Upper lobe of left lung (tissue), 4 donors: ENCODE results near the gene CYP27C1.

Source experiments
- EP300 ChIP-seq, 4 donors: sonication (generic); formaldehyde crosslinking; IDR thresholded peaks; one replicate each; pipeline ENCODE4 v1.5.1; 2017; ENCODE audit warnings: antibody characterized with exemption in 4 of 4, control low read depth in 2 of 4
- POLR2A ChIP-seq, 4 donors: fragments of 450-650 bp; IDR thresholded peaks; one replicate each; pipeline ENCODE4 v1.5.1; 2016 to 2017; ENCODE audit warnings: antibody characterized with exemption in 4 of 4, mild to moderate bottlenecking in 2 of 4
- POLR2AphosphoS5 ChIP-seq, 2 donors: sonication (generic); formaldehyde crosslinking; IDR thresholded peaks; one replicate each; pipeline ENCODE4 v1.5.1; 2017; ENCODE audit warnings: antibody characterized with exemption in 2 of 2
- TF ChIP-seq, protein P1 (sequence below), 6 experiments: fragments of 450-650 bp in 4 of 6; fragments of 200-600 bp in 2 of 6; sonication (generic) in 2 of 6; IDR thresholded peaks; one replicate each; pipeline ENCODE4 v1.5.1; 2016 to 2019; ENCODE audit warnings: antibody characterized with exemption in 6 of 6

DNA sequence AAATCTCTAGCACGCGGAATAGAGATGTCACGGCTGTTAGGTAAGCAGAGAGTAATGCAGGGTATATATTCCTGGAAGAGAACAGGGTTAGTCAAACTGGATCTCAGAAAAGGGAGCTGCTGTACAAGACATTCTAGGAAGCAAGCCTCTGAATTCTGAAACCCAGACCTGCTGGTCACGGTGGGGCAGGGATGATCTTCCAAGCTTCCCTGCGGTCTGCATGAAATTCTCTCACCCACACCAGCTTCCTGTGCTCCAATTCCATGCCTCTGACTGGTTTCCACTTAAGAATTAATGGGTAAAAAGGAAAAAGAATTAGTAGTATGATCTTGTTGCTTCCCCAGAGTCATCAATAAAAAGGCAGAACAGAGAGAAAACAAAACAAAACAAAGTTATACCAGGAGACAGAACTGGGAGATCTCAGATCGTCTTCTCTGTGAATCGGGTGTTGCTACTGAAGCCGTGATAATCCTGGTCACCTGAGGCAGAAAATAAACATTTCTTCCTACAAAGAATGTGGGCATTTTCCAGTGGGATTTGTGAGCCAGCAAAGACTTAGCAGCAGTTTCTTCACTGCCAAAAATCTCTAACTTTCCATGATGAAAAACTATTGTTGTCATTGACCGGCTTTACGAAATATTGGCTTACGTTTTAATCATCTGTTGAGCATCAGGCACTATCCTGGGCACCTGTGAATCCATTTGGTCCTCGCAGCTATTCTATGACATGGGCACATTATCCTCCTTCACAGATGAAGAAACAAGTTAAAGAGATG lies 5.3 kb upstream of the CYP27C1 start:
- TF ChIP-seq, protein P1, sequence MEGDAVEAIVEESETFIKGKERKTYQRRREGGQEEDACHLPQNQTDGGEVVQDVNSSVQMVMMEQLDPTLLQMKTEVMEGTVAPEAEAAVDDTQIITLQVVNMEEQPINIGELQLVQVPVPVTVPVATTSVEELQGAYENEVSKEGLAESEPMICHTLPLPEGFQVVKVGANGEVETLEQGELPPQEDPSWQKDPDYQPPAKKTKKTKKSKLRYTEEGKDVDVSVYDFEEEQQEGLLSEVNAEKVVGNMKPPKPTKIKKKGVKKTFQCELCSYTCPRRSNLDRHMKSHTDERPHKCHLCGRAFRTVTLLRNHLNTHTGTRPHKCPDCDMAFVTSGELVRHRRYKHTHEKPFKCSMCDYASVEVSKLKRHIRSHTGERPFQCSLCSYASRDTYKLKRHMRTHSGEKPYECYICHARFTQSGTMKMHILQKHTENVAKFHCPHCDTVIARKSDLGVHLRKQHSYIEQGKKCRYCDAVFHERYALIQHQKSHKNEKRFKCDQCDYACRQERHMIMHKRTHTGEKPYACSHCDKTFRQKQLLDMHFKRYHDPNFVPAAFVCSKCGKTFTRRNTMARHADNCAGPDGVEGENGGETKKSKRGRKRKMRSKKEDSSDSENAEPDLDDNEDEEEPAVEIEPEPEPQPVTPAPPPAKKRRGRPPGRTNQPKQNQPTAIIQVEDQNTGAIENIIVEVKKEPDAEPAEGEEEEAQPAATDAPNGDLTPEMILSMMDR (IDR thresholded peaks at IDR 0.05): no peak
- no peak for TF ChIP-seq POLR2A (IDR thresholded peaks at IDR 0.05)
- no peak for TF ChIP-seq POLR2AphosphoS5 (IDR thresholded peaks at IDR 0.05)
- no peak for TF ChIP-seq EP300 (IDR thresholded peaks at IDR 0.05)
